Measurements from ENCODE around the gene YY1.
A peak's percentile ranks its signal among the peaks of the same experiment; 100 is the strongest.
"Not testable (repeated sequence)": the region's sequence is repeated elsewhere in the genome, so short reads cannot be mapped to it uniquely, and the experiment has no call there.

Gene YY1

DNA sequence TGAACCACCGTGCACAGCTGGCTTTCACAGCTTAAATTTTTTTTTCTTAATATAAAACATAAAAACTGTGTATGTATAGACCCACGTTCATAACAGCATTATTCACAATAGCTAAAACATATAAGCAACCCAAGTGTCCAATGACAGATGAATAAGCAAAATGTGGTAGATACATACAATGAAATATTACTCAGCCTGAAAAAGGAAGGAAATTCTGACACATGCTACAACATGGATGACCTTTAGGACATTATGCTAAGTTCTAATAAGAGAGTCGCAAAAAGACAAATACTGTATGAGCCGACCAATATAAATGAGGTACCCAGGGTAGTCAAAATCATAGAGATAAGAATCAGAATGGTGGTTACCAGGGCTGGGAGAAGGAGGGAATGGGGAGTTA, 13.8 kb upstream of the YY1 start:
- Histone ChIP-seq H3K27ac (ENCODE audit: low read length) (peak overlapping the region; percentile 57; the same call in 1 of the 2 replicates), H3K27me3 (ENCODE audit: insufficient read depth, low read length, poor library complexity) (no peaks in the 10 kb centered on the region), H3K4me3 (ENCODE audit: low read depth in 1 of 2, low read length in 2 of 2) (no peak overlapping the region), H3K4me1 (ENCODE audit: insufficient read depth, low read length) (peaks cover 55% of the 10 kb centered on the region), H4K20me1 (ENCODE audit: insufficient read depth, low read length) (peaks cover 32% of the 10 kb centered on the region; the same call in 1 of the 2 replicates), H3K36me3 (ENCODE audit: insufficient read depth, low read length) (peaks cover 22% of the 10 kb centered on the region), H3K79me2 (ENCODE audit: insufficient read depth, low read length) (peaks cover 98% of the 10 kb centered on the region), H3K9me3 (ENCODE audit: insufficient read depth, low read length, severe bottlenecking) (no peaks in the 10 kb centered on the region), H3K9ac (ENCODE audit: low read depth, low read length) (peak overlapping the region; percentile 16), H3K4me2 (ENCODE audit: insufficient read depth, low read length) (peak overlapping the region; percentile 36), H2AFZ (ENCODE audit: low read depth, low read length) (no peak overlapping the region)
- TF ChIP-seq, protein P1, sequence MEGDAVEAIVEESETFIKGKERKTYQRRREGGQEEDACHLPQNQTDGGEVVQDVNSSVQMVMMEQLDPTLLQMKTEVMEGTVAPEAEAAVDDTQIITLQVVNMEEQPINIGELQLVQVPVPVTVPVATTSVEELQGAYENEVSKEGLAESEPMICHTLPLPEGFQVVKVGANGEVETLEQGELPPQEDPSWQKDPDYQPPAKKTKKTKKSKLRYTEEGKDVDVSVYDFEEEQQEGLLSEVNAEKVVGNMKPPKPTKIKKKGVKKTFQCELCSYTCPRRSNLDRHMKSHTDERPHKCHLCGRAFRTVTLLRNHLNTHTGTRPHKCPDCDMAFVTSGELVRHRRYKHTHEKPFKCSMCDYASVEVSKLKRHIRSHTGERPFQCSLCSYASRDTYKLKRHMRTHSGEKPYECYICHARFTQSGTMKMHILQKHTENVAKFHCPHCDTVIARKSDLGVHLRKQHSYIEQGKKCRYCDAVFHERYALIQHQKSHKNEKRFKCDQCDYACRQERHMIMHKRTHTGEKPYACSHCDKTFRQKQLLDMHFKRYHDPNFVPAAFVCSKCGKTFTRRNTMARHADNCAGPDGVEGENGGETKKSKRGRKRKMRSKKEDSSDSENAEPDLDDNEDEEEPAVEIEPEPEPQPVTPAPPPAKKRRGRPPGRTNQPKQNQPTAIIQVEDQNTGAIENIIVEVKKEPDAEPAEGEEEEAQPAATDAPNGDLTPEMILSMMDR (IDR thresholded peaks at IDR 0.05; ENCODE audit: borderline replicate concordance, extremely low read depth, low read length, poor library complexity, severe bottlenecking): no peak
- no peak for TF ChIP-seq EZH2 (IDR thresholded peaks at IDR 0.05; ENCODE audit: borderline replicate concordance, low read depth, low read length, severe bottlenecking)
- DNase-seq: no peak
- no peak for ATAC-seq (ENCODE audit: insufficient read depth, low read depth)

DNA sequence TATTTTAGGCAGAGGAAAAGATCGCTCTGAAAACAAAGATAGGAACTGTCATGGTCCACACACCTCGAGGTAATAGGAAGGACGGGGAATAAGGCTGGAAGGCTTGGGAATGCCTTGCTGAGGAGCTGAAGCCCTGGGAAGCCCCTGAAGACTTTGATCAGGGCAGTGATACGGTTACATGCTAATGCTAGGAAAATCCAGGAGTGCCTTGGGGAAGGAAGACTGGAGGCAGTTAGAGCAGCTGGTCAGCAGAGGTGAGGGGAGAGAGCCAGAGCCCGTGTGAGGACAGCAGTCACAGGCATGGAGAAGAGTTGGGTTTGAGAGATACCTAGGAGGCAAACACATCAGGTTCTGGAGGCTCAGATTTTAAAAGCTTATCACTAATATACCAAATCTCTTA, 8.6 kb upstream of the YY1 start:
- Histone ChIP-seq H3K4me3 (ENCODE audit: low read depth in 1 of 2, low read length in 2 of 2) (no peak overlapping the region), H3K27ac (ENCODE audit: low read length) (no peak overlapping the region), H3K4me2 (ENCODE audit: insufficient read depth, low read length) (no peak overlapping the region), H3K36me3 (ENCODE audit: insufficient read depth, low read length) (peaks cover 45% of the 10 kb centered on the region), H3K9ac (ENCODE audit: low read depth, low read length) (no peak overlapping the region), H2AFZ (ENCODE audit: low read depth, low read length) (no peak overlapping the region), H3K27me3 (ENCODE audit: insufficient read depth, low read length, poor library complexity) (no peaks in the 10 kb centered on the region), H4K20me1 (ENCODE audit: insufficient read depth, low read length) (peaks cover 41% of the 10 kb centered on the region; the same call in 1 of the 2 replicates), H3K79me2 (ENCODE audit: insufficient read depth, low read length) (peaks cover 99% of the 10 kb centered on the region), H3K9me3 (ENCODE audit: insufficient read depth, low read length, severe bottlenecking) (no peaks in the 10 kb centered on the region), H3K4me1 (ENCODE audit: insufficient read depth, low read length) (peaks cover 16% of the 10 kb centered on the region)
- DNase-seq (no peak), ATAC-seq (ENCODE audit: insufficient read depth, low read depth) (no peak)
- no peak for TF ChIP-seq EZH2 (IDR thresholded peaks at IDR 0.05; ENCODE audit: borderline replicate concordance, low read depth, low read length, severe bottlenecking)
- TF ChIP-seq, protein P1 (IDR thresholded peaks at IDR 0.05; ENCODE audit: borderline replicate concordance, extremely low read depth, low read length, poor library complexity, severe bottlenecking): no peak

DNA sequence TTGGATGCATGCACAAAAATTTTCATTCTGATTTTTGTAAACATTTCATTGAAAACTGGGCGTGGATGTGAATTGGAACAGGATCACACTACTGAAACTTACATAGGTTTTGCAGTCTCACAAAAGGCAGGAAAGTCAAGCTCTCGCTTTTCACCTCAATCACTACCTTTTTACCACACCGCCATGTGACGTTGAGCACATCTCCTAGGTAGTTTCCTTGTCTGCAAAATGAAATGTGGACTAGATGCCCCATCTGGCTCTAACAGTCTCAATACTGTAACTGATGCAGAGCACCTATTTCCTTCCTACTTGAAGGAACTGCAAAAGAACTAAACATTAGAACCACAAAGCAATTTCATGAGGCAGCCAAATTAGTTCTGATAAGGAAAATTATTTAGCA, 4.4 kb upstream of the YY1 start:
- Histone ChIP-seq H3K4me3 (ENCODE audit: low read depth in 1 of 2, low read length in 2 of 2) (no peak overlapping the region), H3K79me2 (ENCODE audit: insufficient read depth, low read length) (peaks cover 95% of the 10 kb centered on the region), H3K9ac (ENCODE audit: low read depth, low read length) (no peak overlapping the region), H3K4me1 (ENCODE audit: insufficient read depth, low read length) (peaks cover 27% of the 10 kb centered on the region), H3K4me2 (ENCODE audit: insufficient read depth, low read length) (peak overlapping the region; percentile 10; the same call in 1 of the 2 replicates), H2AFZ (ENCODE audit: low read depth, low read length) (no peak overlapping the region), H3K27me3 (ENCODE audit: insufficient read depth, low read length, poor library complexity) (no peaks in the 10 kb centered on the region), H3K36me3 (ENCODE audit: insufficient read depth, low read length) (peaks cover 36% of the 10 kb centered on the region), H3K27ac (ENCODE audit: low read length) (no peak overlapping the region), H3K9me3 (ENCODE audit: insufficient read depth, low read length, severe bottlenecking) (no peaks in the 10 kb centered on the region), H4K20me1 (ENCODE audit: insufficient read depth, low read length) (peaks cover 46% of the 10 kb centered on the region)
- DNase-seq (no peak), ATAC-seq (ENCODE audit: insufficient read depth, low read depth) (no peak)
- TF ChIP-seq EZH2 (IDR thresholded peaks at IDR 0.05; ENCODE audit: borderline replicate concordance, low read depth, low read length, severe bottlenecking): no peak
- TF ChIP-seq, protein P1 (IDR thresholded peaks at IDR 0.05; ENCODE audit: borderline replicate concordance, extremely low read depth, low read length, poor library complexity, severe bottlenecking): no peak

DNA sequence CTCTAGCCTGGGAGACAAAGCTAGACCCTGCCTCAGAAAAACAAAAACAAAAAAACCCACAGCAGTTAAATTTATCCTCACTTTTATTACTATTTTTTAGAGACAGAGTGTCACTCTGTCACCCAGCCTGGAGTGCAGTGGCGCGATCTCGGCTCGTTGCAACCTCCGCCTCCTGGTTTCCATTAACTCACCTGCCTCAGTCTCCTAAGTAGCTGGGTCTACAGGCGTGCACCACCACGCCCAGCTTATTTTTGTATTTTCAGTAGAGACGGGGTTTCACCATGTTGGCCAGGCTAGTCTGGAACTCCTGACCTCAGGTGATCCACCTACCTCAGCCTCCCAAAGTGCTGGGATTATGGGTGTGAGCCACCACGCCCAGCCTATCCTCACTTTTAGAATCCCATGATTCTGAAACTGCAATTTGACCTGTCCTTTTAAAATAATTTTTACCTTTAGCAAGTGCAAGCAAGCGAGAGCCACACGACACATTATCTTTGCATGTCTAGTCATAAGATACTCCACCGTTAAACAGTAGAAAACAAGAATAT, 2.6 kb upstream of the YY1 start:
- H3K36me3 ChIP-seq (ENCODE audit: insufficient read depth, low read length): peaks cover 38% of the 10 kb centered on the region

More for the DNA sequence above, 2.6 kb upstream of the YY1 start:
- H3K4me1 ChIP-seq (ENCODE audit: insufficient read depth, low read length): peaks cover 35% of the 10 kb centered on the region
- peak overlapping the region; percentile 62 to 76; a peak in 3 of 4 replicates for H3K4me3 ChIP-seq (ENCODE audit: low read depth in 1 of 2, low read length in 2 of 2)
- not testable (repeated sequence) for H2AFZ ChIP-seq (ENCODE audit: low read depth, low read length); H3K9me3 ChIP-seq (ENCODE audit: insufficient read depth, low read length, severe bottlenecking); DNase-seq; ATAC-seq (ENCODE audit: insufficient read depth, low read depth); H3K27me3 ChIP-seq (ENCODE audit: insufficient read depth, low read length, poor library complexity)
- peaks cover 91% of the 10 kb centered on the region for H3K79me2 ChIP-seq (ENCODE audit: insufficient read depth, low read length)
- peak overlapping the region; percentile 99 for H3K9ac ChIP-seq (ENCODE audit: low read depth, low read length)
- peak overlapping the region; percentile 99; the same call in 1 of the 2 replicates for H3K27ac ChIP-seq (ENCODE audit: low read length)
- H4K20me1 ChIP-seq (ENCODE audit: insufficient read depth, low read length): peaks cover 47% of the 10 kb centered on the region
- peak overlapping the region; percentile 74 for H3K4me2 ChIP-seq (ENCODE audit: insufficient read depth, low read length)
